GM18909 (cell line): ENCODE results near the gene PPP1R1C.

Experiments
- ATAC-seq: cut with Tn5 transposase; IDR thresholded peaks from one replicate; pipeline ENCODE4 v1.9.1; 2021; ENCODE audit warnings: mild to moderate bottlenecking; ENCODE audit not compliant: unreplicated experiment, poor library complexity

The PPP1R1C gene

DNA sequence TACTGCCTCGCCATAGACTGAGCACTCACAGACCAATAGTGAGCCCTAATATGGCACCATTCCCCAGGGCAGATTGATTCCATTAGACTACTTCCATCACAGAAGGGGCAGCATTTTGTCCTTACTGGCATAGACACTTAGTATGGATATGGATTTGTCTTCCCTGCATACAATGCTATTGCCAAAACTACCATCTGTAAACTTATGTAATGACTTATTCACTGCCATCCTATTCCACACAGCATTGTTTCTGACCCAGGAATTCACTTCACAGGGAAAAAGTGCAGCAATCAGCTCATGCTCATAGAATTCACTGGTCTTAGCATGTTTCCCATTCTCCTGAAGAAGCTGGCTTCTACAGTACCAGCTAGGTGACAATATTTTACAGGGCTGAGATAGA, 179.0 kb downstream of the PPP1R1C start:
- ATAC-seq, result no peak

DNA sequence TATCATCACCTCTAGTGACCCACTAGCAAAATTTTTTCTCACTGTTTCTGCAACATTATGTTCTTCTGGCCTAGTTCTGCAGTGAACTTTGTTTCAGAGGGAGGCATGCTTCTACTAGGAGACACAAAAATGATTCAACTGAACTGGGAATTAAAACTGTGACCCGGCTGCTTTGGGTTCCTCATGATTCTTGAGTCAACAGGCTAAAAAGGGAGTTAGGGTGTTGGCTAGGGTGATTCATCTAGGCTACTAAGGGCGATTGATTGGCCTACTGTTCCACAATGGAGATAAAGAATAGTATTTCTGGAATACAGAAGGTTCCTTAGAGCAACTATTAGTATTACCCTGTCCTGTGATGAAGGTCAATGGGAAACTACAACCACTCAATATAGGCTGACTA, 179.5 kb downstream of the PPP1R1C start:
- no peak for ATAC-seq

DNA sequence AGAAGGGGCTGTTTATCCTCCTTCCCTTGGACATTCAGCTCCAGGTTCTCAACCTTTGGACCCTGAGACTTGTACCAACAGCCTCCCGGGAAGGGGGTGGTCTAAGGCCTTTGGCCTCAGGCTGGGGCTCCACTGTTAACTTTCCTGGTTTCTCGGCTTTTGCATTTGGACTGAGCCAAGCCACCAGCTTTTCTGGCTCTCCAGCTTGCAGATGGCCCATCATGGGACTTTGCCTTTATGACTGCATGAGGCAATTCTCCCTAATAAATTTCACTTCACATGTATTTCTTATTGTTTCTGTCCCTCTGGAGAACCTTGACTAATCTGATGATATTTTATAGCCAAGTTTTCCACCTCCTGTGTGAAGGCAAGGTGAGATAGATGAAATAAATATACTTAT, 180.8 kb downstream of the PPP1R1C start:
- no peak for ATAC-seq

DNA sequence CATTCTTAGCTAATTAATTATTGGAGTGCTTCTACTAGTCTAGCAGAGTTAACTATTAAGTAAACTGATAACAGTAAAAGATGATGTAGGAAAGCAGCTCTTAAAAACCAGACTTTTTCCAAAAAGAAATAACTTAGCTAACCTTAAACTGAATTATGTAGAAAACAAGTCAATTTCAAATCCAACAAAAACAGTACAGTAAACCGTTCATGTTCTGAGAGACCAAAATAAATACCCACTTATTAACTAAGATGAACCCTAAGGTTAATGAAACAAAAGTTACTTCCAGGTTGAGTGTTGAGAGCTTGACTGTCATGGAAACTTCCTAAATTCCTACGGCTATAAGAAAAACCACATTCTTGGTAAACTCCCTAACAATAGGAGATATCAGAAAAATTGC, 181.2 kb downstream of the PPP1R1C start:
- no peak for ATAC-seq
